Measurements from ENCODE around the gene ABHD1. TPM values are rescaled to one million over a fixed set of nuclear protein-coding genes. Genes with fewer than 3 reads are reported as not detected.
A peak's percentile ranks its signal among the peaks of the same experiment; 100 is the strongest.

ABHD1 gene
- total RNA-seq, 1 donor from 2014 or later, result 3.6 TPM

GRCh38 chr2:27086090-27086723 lies 37.4 kb upstream of the ABHD1 start:
- ATAC-seq, result peak; percentile 89
- intact Hi-C loops (cut with DNase I), result no loop called here
- DNase-seq (ENCODE audit: low spot score), result peak; percentile 98

DNA sequence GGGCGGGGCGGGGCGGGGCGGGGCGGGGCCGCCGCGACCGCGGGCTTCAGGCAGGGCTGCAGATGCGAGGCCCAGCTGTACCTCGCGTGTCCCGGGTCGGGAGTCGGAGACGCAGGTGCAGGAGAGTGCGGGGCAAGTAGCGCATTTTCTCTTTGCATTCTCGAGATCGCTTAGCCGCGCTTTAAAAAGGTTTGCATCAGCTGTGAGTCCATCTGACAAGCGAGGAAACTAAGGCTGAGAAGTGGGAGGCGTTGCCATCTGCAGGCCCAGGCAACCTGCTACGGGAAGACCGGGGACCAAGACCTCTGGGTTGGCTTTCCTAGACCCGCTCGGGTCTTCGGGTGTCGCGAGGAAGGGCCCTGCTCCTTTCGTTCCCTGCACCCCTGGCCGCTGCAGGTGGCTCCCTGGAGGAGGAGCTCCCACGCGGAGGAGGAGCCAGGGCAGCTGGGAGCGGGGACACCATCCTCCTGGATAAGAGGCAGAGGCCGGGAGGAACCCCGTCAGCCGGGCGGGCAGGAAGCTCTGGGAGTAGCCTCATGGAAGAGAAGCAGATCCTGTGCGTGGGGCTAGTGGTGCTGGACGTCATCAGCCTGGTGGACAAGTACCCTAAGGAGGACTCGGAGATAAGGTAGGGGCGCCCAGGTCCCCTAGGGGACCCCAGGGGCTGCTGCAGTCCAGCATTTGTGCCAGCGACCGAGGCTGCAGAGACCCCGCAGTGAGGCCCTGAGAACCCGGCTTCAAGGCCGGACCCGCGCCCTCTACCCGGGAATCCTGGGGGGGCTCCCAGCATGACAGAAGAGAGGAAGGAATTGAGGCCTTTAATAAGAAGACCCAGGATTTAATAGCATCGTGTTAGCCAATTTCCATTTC lies 36.7 kb upstream of the ABHD1 start, which contains the start of gene KHK:
Gene KHK, plus strand, starts transcription at position 49 of the 870 bp plus-strand sequence. Its CDS starts 488 bp downstream, at position 537.
- intact Hi-C loops (cut with DNase I), result no loop called here
- peak; percentile 7 for ATAC-seq
- DNase-seq (ENCODE audit: low spot score), result peak; percentile 77

DNA sequence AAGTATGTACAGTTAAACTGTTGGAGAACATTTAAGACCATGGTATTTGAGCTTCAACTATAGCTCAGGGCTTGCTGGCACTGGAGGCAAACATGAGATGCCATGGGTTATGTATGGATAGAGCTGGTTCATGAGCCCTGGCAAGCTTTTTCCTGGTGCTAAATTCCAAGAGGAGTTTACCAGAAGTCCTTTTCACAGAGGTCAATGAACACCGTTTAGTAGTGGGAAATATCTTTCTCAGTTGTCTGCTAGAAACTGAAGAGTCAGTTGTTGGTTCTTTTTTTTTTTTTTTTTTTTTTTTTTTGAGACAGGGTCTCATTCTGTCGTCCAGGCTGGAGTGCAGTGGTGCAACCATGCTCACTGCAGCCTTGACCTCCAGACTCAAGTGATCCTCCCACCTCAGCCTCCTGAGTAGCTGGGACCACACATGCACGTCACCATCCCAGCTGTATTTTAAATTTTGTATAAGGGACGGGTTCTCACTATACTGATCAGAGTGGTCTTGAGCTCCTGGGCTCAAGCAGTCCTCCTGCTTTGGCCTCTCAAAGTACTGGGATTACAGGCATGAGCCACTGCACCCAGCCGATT lies 35.7 kb upstream of the ABHD1 start:
- intact Hi-C loops (cut with DNase I), result no loop called here
- DNase-seq (ENCODE audit: low spot score) (no peak), ATAC-seq (no peak)

- intact Hi-C loops (cut with DNase I), result no loop called here
- DNase-seq (ENCODE audit: low spot score) (no peak), ATAC-seq (no peak)
These were observed 35.0 kb upstream of the ABHD1 start for GRCh38 chr2:27088634-27089033.

- intact Hi-C loops (cut with DNase I), result no loop called here
- DNase-seq (ENCODE audit: low spot score), result no peak
- no peak for ATAC-seq
These were observed 34.3 kb upstream of the ABHD1 start for GRCh38 chr2:27089111-27089954.

- intact Hi-C loops (cut with DNase I), result loop anchor here (10.0 kb wide), 1 partner anchor 193 kb away; the partner anchor contains the start of gene TRIM54
- no peak for DNase-seq (ENCODE audit: low spot score)
- no peak for ATAC-seq
These were observed 31.6 kb upstream of the ABHD1 start for GRCh38 chr2:27091746-27092695.

DNA sequence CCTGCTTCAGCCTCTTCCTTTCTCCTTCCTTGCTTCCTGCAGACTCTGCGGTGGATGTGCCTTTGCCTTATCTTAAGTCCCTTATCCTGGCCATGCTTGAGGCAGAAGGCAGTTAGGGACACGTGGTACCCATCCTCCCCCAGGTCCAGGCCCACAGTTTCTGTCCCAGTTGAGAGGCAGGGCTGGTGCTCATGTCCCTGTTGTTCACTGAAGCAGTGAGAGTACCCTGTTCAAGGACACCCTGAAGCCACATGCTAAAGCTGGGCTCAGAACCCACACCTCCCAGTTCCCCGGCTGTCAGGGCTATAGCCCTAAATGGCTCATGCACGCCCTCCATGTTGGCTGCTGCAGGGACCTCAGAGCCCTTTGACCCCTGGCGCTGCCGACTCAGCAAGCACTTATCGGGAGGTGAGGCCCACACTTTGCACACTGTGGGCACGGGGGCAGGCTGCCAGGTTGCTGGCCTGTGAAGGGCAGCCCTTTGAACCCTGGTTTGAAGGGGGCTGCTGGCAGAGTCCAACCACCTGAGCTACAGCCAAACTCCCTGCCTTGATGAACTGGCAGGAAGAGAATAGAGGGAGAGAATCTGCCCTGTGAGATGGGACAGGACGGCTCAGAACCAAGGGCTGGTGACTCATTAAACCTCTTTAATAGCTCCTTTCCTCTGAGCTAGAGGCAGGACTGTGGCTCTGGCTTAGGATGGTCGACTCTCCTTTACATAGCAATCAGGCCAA lies 30.8 kb upstream of the ABHD1 start:
- intact Hi-C loops (cut with DNase I), result loop anchor here (10.0 kb wide), 1 partner anchor 192 kb away; the partner anchor contains the start of gene TRIM54
- ATAC-seq (no peak), DNase-seq (ENCODE audit: low spot score) (no peak)

- no peak for DNase-seq (ENCODE audit: low spot score)
- ATAC-seq, result no peak
- intact Hi-C loops (cut with DNase I), result loop anchor here (10.0 kb wide), 1 partner anchor 191 kb away; the partner anchor contains the start of gene TRIM54
These were observed 29.9 kb upstream of the ABHD1 start for GRCh38 chr2:27093430-27094352.

GRCh38 chr2:27094353-27094984 lies 29.1 kb upstream of the ABHD1 start:
- ATAC-seq (no peak), DNase-seq (ENCODE audit: low spot score) (no peak)
- intact Hi-C loops (cut with DNase I), result loop anchor here (10.0 kb wide), 1 partner anchor 190 kb away; the partner anchor contains the start of gene TRIM54

- ATAC-seq (no peak), DNase-seq (ENCODE audit: low spot score) (no peak)
- intact Hi-C loops (cut with DNase I), result loop anchor here (10.0 kb wide), 1 partner anchor 189 kb away; the partner anchor contains the start of gene TRIM54
These were observed 28.2 kb upstream of the ABHD1 start for GRCh38 chr2:27095427-27095744.

DNA sequence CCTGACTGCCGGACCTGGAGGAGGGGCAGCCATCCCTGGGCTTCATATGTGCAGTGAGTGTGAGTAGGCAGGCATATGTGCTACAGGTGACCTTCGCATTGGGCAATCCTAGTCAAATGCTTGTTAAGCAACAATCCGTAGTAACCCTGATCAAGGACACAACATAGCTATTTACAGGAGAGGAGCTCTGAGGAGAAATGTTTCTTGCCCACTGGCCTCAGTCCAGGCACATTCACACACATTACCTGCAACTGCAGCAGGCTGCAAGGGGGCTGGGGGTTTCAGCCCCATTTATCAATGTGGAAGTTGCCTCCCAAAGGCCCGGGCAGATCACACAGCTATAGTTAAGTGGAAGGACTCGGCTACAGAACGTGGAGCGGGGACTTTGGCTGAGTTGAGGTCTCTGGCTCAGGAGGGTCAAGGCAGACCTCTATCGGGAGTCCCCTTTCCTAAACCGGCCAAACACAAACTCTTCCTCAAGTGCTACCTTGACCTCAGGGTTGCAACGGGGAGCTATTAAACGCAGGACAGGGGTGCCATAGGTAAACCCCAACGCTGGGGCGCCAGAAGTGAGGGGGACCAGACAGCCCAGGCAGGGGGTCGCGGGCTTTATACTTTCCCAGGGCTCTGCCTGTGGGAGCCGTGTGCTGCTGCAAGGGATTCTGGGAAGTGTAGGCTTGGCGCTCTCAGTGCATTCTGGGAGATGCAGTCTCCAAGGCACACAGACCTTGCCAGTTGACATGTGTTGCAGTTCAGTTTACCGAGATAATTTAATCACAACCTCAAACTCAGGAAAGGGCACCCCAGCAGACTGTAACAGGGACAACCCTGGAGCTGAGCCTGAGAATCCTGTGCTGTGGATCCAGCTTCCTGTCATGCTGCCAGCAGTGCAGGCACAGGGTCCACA lies 27.6 kb upstream of the ABHD1 start:
- DNase-seq (ENCODE audit: low spot score) (no peak), ATAC-seq (peak; percentile 88)
- intact Hi-C loops (cut with DNase I), result loop anchor here (10.0 kb wide), 1 partner anchor 189 kb away; the partner anchor contains the start of gene TRIM54

DNA sequence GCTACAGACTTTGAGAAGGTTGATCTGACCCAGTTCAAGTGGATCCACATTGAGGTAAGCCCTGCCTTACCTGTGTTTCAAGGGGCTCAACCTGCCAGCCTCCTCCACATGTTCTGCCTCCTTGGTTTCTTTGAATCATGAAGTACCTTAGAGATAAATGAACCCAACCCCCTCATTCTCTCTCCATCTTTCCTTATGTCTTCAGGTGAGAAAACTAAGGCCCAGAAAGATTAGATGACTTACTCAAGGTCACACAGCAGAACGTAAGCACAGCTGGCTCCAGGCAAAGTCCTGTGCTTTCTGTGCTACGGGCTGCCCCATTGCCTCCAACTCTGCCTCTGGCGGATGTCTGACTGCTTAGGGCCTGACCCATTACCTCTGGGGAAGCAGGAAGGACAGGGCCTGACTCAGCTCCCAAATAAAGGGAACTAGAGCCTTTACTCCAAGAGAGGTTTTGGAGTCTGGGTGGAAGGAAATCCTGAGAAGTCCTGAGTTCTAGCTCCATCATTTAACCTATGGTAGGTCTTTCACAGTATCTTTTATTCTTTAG lies 26.8 kb upstream of the ABHD1 start:
- DNase-seq (ENCODE audit: low spot score) (no peak), ATAC-seq (no peak)
- intact Hi-C loops (cut with DNase I), result loop anchor here (10.0 kb wide), 1 partner anchor 188 kb away; the partner anchor contains the start of gene TRIM54

- intact Hi-C loops (cut with DNase I), result loop anchor here (10.0 kb wide), 1 partner anchor 187 kb away; the partner anchor contains the start of gene TRIM54
- no peak for DNase-seq (ENCODE audit: low spot score)
- no peak for ATAC-seq
These were observed 26.3 kb upstream of the ABHD1 start for GRCh38 chr2:27097341-27097740.

DNA sequence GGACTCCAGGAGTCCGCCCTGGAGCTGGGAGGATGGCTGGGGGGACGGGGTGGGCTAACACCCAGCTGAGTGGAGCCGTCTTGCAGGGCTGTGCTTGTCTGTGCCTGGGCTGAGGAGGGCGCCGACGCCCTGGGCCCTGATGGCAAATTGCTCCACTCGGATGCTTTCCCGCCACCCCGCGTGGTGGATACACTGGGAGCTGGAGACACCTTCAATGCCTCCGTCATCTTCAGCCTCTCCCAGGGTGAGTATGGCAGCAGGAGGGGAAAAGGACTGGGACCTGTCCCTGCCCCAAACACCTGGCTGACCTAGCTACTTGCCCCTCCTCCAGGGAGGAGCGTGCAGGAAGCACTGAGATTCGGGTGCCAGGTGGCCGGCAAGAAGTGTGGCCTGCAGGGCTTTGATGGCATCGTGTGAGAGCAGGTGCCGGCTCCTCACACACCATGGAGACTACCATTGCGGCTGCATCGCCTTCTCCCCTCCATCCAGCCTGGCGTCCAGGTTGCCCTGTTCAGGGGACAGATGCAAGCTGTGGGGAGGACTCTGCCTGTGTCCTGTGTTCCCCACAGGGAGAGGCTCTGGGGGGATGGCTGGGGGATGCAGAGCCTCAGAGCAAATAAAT lies 24.2 kb upstream of the ABHD1 start:
- no peak for ATAC-seq
- no peak for DNase-seq (ENCODE audit: low spot score)
- intact Hi-C loops (cut with DNase I), result loop anchor here (10.0 kb wide), 1 partner anchor 185 kb away; the partner anchor contains the start of gene TRIM54
